A673 (cell line): Measurements from ENCODE around the gene SLAIN2. TPM values are rescaled to one million over a fixed set of nuclear protein-coding genes. Genes with fewer than 3 reads are reported as not detected.

Source experiments
- BruUV-seq: library from RNA; stranded (reverse); fragments of 400-500 nt; replicated peaks from 2 replicates; lab custom pipeline; 2021; lab: Mats Ljungman, UMichigan
- CTCF ChIA-PET: fragments of 300-600 bp; sonication (Branson Sonifier 250); formaldehyde crosslinking; loops from one replicate; lab custom pipeline; 2022; ENCODE audit warnings: antibody characterized with exemption; lab: Charles Lee
- POLR2A ChIA-PET: fragments of 300-600 bp; sonication (Branson Sonifier 250); formaldehyde crosslinking; loops from one replicate; lab custom pipeline; 2022; ENCODE audit warnings: antibody characterized with exemption; ENCODE audit not compliant: low non-redundant PET; lab: Charles Lee
- DNase-seq: peaks from one replicate; pipeline ENCODE4 v3.0.0-alpha.2; 2015; ENCODE audit warnings: low spot score
- H3K27ac ChIP-seq: fragments of 200-600 bp; sonication (generic); 2 replicates; pipeline ENCODE4 v1.5.1; 2016; ENCODE audit warnings: mixed run types, low read depth, mild to moderate bottlenecking, mixed read lengths, antibody characterized with exemption, low read length; ENCODE audit not compliant: poor library complexity, severe bottlenecking
- H3K27me3 ChIP-seq: fragments of 200-600 bp; sonication (generic); replicated peaks from 2 replicates; pipeline ENCODE4 v1.6.1; 2017; ENCODE audit warnings: mixed run types, low read depth, mild to moderate bottlenecking, mixed read lengths, antibody characterized with exemption, low read length; ENCODE audit not compliant: insufficient read depth, poor library complexity
- H3K36me3 ChIP-seq: fragments of 200-600 bp; sonication (generic); 2 replicates; pipeline ENCODE4 v1.6.1; 2016; ENCODE audit warnings: mixed run types, mild to moderate bottlenecking, mixed read lengths, antibody characterized with exemption, low read length; ENCODE audit not compliant: insufficient read depth, poor library complexity, severe bottlenecking
- H3K4me1 ChIP-seq: fragments of 200-600 bp; sonication (generic); 2 replicates; pipeline ENCODE4 v1.6.1; 2017; ENCODE audit warnings: mixed run types, mild to moderate bottlenecking, mixed read lengths, antibody characterized with exemption, low read length; ENCODE audit not compliant: insufficient read depth, poor library complexity, severe bottlenecking
- H3K4me3 ChIP-seq: fragments of 200-600 bp; sonication (generic); 2 replicates; pipeline ENCODE4 v1.5.1; 2016; ENCODE audit warnings: low read depth, mixed run types, mild to moderate bottlenecking, mixed read lengths, low read length; ENCODE audit not compliant: poor library complexity, severe bottlenecking
- H3K9me3 ChIP-seq: fragments of 200-600 bp; sonication (generic); 2 replicates; pipeline ENCODE4 v1.6.1; 2016; ENCODE audit warnings: mixed run types, low read depth, mild to moderate bottlenecking, mixed read lengths, antibody characterized with exemption, low read length; ENCODE audit not compliant: poor library complexity, severe bottlenecking
- CTCF ChIP-seq: fragments of 300-800, 200-600 bp; sonication (generic); conservative IDR thresholded peaks from 2 replicates; pipeline ENCODE4 v1.5.1; 2017; ENCODE audit warnings: low read depth, mild to moderate bottlenecking, antibody characterized with exemption, low read length, moderate library complexity, mixed read lengths
- EZH2 ChIP-seq: fragments of 200-600 bp; sonication (generic); IDR thresholded peaks from 2 replicates; pipeline ENCODE4 v1.6.1; 2017; ENCODE audit warnings: borderline replicate concordance, low read depth, mild to moderate bottlenecking, mixed read lengths, antibody characterized with exemption, low read length; ENCODE audit not compliant: poor library complexity, severe bottlenecking
- intact Hi-C: fragments of 100-400 bp; cut with micrococcal nuclease; formaldehyde crosslinking; loops from one replicate; pipeline ENCODE4 v1.10.0; 2022; ENCODE audit not compliant: unreplicated experiment
- total RNA-seq: library from RNA; stranded (reverse); gene quantifications from 2 replicates; pipeline ENCODE4 v1.2.3, GENCODE V29; 2021

Gene SLAIN2
- total RNA-seq, 1 experiment from 2014 or later: 74.0 TPM

- no peaks in the 10 kb centered on the region for H3K27me3 ChIP-seq
- peak; percentile 44 for DNase-seq
- H3K36me3 ChIP-seq: no peaks in the 10 kb centered on the region
- ChIA-PET CTCF (no interaction called here), POLR2A (no interaction called here)
- no peak overlapping the region for H3K4me3 ChIP-seq
- no TSS peak for BruUV-seq
- H3K27ac ChIP-seq: no peak overlapping the region
- H3K9me3 ChIP-seq: no peaks in the 10 kb centered on the region
- H3K4me1 ChIP-seq: peaks cover 36% of the 10 kb centered on the region
- intact Hi-C loops: no loop called here
- no peak for TF ChIP-seq CTCF
- no peak for TF ChIP-seq EZH2
Measured at GRCh38 chr4:48467891-48468290, 126.6 kb downstream of the SLAIN2 start.

DNA sequence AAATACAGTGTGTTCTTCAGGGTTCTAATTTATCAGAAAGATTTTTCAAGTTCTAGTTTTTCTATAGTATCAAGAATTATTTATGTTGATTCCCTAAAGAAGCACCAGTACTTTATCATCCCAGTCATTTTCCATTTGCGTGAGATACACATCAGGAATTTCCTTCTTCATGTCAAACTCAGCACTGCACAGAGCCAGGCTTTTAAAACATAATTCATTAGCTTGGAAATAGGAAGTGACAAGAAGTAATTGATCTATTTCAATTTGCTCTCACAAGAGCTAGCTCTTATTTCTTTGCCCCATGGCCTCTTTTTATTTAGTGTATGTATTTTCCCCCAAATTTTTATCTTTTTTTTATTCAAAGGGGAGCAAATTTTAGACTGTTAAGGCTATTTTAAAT is 128.8 kb downstream of the SLAIN2 start:
- H3K9me3 ChIP-seq: no peaks in the 10 kb centered on the region
- CTCF ChIA-PET: no interaction called here
- intact Hi-C loops: no loop called here
- no peaks in the 10 kb centered on the region for H3K27me3 ChIP-seq
- no TSS peak for BruUV-seq
- no peaks in the 10 kb centered on the region for H3K36me3 ChIP-seq
- POLR2A ChIA-PET: interaction anchor here (0.6 kb wide), 1 partner anchor 36 kb away, joined by 4 read pairs; no protein-coding TSS in a partner anchor
- DNase-seq: no peak
- H3K27ac ChIP-seq: no peak overlapping the region
- no peak overlapping the region for H3K4me3 ChIP-seq
- no peak for TF ChIP-seq CTCF
- no peak for TF ChIP-seq EZH2
- peaks cover 33% of the 10 kb centered on the region for H3K4me1 ChIP-seq

GRCh38 chr4:48470570-48470969 is 129.2 kb downstream of the SLAIN2 start:
- DNase-seq: peak; percentile 78
- H3K9me3 ChIP-seq: no peaks in the 10 kb centered on the region
- no peak for TF ChIP-seq CTCF
- TF ChIP-seq EZH2: no peak
- intact Hi-C loops: no loop called here
- H3K27me3 ChIP-seq: no peaks in the 10 kb centered on the region
- H3K4me1 ChIP-seq: peaks cover 33% of the 10 kb centered on the region
- ChIA-PET CTCF (no interaction called here), POLR2A (no interaction called here)
- H3K36me3 ChIP-seq: no peaks in the 10 kb centered on the region
- BruUV-seq: no TSS peak
- H3K27ac ChIP-seq: no peak overlapping the region
- H3K4me3 ChIP-seq: no peak overlapping the region
